ENCODE data around the gene SOX2. TPM values are rescaled to one million over a fixed set of nuclear protein-coding genes. Genes with fewer than 3 reads are reported as not detected.

The SOX2 gene
- total RNA-seq, 1 experiment from 2014 or later = 189 TPM

- ATAC-seq = no peak
- Mint-ChIP-seq H3K9me3 (peaks cover 7% of the 10 kb centered on the region), H3K4me1 (peaks cover 38% of the 10 kb centered on the region), H3K27me3 (ENCODE audit: low read depth) (no peaks in the 10 kb centered on the region), H3K4me3 (no peak overlapping the region), H3K27ac (no peak overlapping the region), H3K36me3 (0 out of 2 replicates have a peak, but pooled peaks cover 4% of the 10 kb centered on the region)
- ChIA-PET CTCF (no interaction called here), POLR2A (no interaction called here)
- DNase-seq (ENCODE audit: low spot score) = no peak
- TF ChIP-seq PRRX2 (CRISPR knock-in tag; IDR thresholded peaks at IDR 0.05) (no peak), E2F4 (CRISPR knock-in tag; IDR thresholded peaks at IDR 0.05; ENCODE audit: borderline replicate concordance, low read depth) (no peak), ZSCAN18 (CRISPR knock-in tag; IDR thresholded peaks at IDR 0.05) (no peak)
Measured at GRCh38 chr3:181683563-181683962, 28.2 kb upstream of the SOX2 start.

- peak overlapping the region; percentile 40 for H3K27ac Mint-ChIP-seq
- CTCF ChIA-PET = interaction anchor here (3.6 kb wide), 1 partner anchor 14 kb away, joined by 30 read pairs; no protein-coding TSS in a partner anchor
Measured at GRCh38 chr3:181687190-181687589, 24.5 kb upstream of the SOX2 start.

GRCh38 chr3:181687731-181688130 is 24.0 kb upstream of the SOX2 start:
- POLR2A ChIA-PET = no interaction called here
- TF ChIP-seq ZNF416 (CRISPR knock-in tag; IDR thresholded peaks at IDR 0.05) (no peak), ESRRA (CRISPR knock-in tag; IDR thresholded peaks at IDR 0.05; ENCODE audit: borderline replicate concordance) (no peak), ZNF512 (CRISPR knock-in tag; IDR thresholded peaks at IDR 0.05; ENCODE audit: borderline replicate concordance) (no peak)
- H3K36me3 Mint-ChIP-seq = no peaks in the 10 kb centered on the region
- no peaks in the 10 kb centered on the region for H3K27me3 Mint-ChIP-seq (ENCODE audit: low read depth)
- no peak overlapping the region for H3K4me3 Mint-ChIP-seq
- DNase-seq (ENCODE audit: low spot score) = no peak
- H3K4me1 Mint-ChIP-seq = peaks cover 50% of the 10 kb centered on the region
- no peak overlapping the region for H3K27ac Mint-ChIP-seq
- H3K9me3 Mint-ChIP-seq = no peaks in the 10 kb centered on the region
- no peak for ATAC-seq
- CTCF ChIA-PET = interaction anchor here (3.6 kb wide), 1 partner anchor 13 kb away, joined by 30 read pairs; no protein-coding TSS in a partner anchor

More at GRCh38 chr3:181687190-181687589, 24.5 kb upstream of the SOX2 start:
- Mint-ChIP-seq H3K27me3 (ENCODE audit: low read depth) (no peaks in the 10 kb centered on the region), H3K9me3 (no peaks in the 10 kb centered on the region), H3K4me1 (peaks cover 47% of the 10 kb centered on the region), H3K36me3 (no peaks in the 10 kb centered on the region), H3K4me3 (no peak overlapping the region)
- POLR2A ChIA-PET = no interaction called here
- TF ChIP-seq TCF7 (CRISPR knock-in tag; IDR thresholded peaks at IDR 0.05; ENCODE audit: low read depth) = no peak
- DNase-seq (ENCODE audit: low spot score) = no peak
- peak; percentile 80 for ATAC-seq

- POLR2A ChIA-PET = no interaction called here
- Mint-ChIP-seq H3K27ac (no peak overlapping the region), H3K36me3 (no peaks in the 10 kb centered on the region), H3K4me3 (no peak overlapping the region), H3K27me3 (ENCODE audit: low read depth) (no peaks in the 10 kb centered on the region), H3K4me1 (peaks cover 40% of the 10 kb centered on the region), H3K9me3 (no peaks in the 10 kb centered on the region)
- no peak for ATAC-seq
- CTCF ChIA-PET = interaction anchor here (1.4 kb wide), 1 partner anchor 12 kb away, joined by 5 read pairs; no protein-coding TSS in a partner anchor
- no peak for DNase-seq (ENCODE audit: low spot score)
- no peak for TF ChIP-seq MLX (CRISPR knock-in tag; IDR thresholded peaks at IDR 0.05)
- TF ChIP-seq AFF4 (CRISPR knock-in tag; IDR thresholded peaks at IDR 0.05; ENCODE audit: borderline replicate concordance) = no peak
- TF ChIP-seq ETV6 (CRISPR knock-in tag; IDR thresholded peaks at IDR 0.05) = no peak
Measured at GRCh38 chr3:181689546-181689945, 22.2 kb upstream of the SOX2 start.

Data from WTC11 (cell line).